ENCODE data around the gene GRIK5.

Gene GRIK5

DNA sequence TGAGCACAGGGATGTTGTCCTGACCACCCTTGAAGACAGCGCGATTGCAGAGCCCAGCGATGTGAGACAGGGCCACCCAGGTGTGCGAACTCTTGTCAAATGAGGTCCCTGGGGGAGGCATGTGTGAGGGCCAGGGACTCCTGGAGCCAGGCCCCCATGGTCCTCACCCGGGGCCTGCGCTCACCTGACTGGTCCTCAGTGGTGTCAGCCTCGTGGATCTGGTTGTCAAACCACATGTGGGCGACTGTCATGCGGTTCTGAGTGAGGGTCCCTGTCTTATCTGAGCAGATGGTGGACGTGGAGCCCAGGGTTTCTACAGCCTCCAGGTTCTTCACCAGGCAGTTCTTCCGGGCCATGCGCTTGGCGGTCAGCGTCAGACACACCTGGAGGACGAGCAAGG is 88.3 kb downstream of the GRIK5 start:
- DNase-seq, result no peak

DNA sequence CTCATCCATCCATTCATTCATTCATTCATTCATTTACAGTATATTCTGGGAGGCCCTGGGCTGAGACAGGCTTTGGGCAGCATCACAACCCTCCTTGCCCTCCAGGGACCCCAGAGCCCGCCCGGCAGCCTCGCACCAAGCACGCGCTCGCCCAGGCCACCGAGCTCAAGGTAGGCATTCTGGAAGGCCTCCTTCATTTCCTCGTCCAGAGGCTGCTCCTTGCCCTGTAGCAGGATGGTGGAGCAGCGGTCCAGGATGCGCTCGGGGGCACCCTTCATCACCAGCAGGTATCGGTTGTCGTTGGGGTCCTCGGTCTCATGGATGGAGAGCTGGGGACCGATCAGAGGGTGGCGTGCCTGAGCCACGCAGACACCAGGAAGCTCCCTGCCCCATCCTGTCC is 91.5 kb downstream of the GRIK5 start:
- no peak for DNase-seq

DNA sequence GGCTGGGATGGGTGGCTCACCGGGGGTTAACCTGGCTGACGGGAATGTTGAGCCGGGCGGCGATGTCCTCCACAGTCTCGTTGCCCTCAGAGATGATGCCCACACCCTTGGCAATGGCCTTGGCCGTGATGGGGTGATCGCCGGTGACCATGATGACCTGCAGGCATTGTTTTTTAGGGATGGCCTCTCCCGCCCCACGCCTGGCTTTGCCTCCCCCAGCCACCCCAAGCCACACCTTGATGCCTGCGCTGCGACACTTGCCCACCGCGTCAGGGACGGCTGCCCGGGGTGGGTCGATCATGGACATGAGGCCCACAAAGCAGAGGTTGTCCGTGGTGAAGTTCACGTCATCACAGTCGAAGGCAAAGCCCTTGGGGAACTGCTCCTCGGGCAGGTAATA is 92.1 kb downstream of the GRIK5 start:
- no peak for DNase-seq

DNA sequence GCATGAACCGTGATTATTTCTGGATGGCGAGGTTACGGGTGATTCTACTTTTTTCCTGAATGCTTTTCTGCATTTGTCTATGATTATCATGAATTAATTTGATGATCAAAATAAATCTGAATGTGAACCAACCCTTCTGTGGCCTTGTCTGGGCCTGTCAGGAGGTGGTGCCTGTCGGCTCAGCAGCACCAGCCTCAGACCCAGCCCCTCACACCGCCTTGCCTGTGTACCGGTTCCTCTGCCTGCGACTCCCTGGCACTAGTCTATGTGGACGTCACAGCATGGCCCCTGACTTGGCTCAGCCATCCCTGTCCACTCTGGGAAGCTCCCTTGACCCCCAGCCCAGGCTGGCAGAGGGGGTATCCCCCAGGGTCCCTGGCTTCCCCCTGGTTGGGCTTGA is 95.4 kb downstream of the GRIK5 start:
- DNase-seq, result no peak

DNA sequence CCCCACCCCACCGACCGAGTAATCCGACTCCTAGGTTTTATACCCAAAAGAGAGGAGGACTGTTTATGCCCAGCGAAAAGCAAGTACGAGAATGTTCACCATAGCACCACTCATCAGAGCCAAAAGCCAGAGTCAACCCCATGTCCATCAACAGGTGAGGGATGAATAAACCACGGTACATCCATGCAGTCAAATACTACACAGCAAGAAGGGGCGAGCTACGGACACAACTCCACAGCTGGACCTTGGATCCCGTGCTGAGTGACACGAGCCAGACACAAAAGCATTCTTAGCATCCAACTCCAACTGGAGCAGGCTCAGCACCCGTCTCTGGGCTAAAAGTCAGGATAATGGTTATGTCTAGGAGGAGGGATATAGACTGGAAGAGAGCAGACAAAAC is 98.6 kb downstream of the GRIK5 start:
- DNase-seq, result no peak

DNA sequence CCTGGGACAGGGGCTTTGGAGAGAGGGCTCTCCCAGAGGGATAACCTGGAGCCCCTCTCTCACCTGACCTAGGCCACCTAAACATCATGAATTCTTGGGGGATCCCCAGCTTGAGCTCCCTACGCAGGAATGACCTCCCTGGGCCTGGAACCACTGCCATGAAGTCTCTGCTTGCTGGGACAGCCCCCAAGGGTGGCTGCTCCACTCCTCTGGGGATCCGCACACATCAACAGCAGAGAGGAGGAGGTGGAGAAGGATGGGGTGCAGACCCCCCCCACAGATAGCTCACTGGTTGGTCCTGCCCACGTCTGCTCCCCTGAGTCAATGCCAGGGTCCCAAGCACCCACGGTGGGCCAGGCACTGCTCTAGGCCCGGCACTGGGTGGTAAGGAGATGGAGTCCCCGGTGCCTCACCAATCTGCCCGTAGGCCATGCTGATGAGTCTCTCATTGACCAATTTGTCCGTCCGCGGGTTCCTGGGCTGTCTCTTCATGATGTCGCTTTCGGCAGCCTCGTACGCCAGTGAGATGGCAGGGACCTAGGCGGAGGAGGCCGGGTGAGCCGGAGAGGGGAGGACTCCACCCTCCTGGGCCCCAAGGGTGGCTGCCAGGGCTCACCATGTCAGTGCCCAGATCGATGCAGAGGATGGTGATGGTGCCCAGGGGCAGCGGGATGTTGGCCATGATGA is 100.1 kb downstream of the GRIK5 start:
- no peak for DNase-seq

DNA sequence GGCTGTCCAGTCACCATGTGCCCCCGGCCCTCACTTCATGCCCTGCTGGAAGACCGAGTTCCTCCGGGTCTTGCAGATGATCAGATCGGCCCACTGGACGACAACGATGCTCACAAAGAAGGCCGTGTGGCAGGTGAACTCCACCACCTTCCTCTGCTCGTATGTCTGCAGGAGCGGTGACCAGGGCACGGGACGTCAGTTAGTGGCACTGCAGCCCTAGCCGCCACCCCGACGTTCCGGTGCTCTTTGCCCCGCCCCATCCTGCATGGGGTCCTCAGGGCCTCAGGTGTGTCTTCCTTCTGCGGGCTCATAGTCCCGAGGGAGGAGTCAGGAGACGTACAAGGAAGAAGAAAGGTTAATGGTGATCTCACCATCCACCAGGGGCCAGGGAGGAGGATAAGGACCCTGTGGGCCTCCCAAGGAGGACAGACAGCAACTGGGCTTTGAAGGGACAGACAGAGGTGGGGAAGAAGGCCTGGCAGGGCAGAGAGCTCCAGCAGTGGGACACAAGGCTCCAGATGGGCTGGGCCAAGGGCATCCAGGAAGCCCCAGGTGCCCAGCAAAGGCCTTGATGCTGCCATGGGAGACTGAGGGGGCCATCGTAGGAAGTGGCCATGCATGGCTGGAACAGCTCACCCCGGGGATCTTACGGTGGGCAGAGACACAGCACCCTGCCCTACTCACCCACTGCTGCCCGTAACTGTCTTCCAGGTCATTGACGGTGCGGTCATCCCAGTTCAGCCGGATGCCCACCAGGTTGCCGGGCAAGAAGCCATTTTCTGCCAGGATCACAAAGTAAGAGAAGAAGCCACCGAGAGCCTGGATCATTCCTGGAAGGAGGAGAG is 101.0 kb downstream of the GRIK5 start:
- DNase-seq, result no peak

DNA sequence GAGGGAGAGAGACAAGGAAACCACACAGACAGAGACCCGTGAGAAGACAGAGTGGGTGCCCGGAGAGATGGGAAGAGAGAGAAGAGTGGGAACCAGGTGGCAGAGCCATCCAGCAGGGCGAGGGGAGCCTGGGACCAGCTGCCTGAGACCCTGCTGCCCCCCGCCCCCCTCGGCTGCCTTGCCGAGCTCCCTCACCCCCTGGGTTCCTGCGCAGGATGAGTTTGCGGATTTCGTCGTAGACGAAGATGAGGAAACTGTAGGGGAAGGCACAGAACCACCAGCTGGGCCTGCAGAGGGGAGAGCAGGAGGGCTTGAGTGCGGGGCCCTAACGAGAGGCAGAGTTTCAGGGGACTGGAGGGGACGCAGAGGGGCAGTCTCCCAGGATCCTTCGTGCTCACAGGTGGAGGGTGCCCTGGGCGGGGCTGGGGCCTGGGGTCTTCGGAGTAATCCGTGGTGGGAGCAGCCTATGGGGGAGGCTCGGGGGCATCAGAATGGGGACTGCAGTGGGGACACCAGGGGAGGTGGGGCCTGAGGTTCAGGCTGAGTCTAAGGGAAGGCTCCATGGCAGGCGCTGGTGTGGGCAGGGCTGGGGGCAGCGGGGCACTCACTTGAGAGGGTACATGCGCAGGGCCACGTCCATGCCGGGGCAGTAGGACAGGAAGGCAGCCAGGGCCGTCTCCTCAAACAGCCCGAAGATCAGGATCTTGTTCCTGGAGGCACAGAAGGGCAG is 102.8 kb downstream of the GRIK5 start:
- DNase-seq, result no peak

DNA sequence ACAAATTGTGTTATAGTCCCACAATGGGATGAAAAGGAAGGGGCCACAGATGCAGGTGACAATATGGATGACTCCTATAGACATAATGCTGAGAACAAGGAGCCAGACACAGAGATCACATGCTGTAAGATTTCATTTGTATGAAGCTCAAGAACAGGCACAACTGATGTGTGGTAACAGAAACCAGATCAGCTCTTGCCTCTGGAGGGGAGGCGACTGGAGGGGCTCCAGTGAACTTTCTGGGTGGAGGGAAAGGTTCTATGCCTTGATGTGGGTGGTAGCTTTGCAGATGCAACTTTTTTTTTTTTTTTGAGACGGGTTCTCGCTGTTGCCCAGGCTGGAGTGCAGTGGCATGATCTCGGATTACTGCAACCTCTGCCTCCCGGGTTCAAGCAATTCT is 104.9 kb downstream of the GRIK5 start:
- no peak for DNase-seq

DNA sequence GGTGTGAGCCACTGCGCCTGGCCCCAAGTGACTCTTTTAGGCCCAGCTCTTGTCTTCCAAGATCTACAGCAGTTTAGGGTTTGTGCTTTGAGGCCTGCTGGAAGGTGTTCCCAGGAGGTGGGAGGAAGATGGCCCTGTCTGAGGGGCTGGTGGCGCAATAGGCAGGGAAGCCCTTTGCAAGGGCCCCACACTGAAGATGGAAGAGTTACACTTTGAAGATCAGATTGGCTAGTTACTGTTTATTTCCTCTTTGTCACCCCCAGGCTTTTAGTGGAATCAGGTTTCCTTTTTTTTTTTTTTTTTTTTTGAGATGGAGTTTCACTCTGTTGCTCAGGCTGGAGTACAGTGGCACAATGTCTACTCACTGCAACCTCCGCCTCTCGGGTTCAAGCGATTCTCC is 109.0 kb downstream of the GRIK5 start:
- no peak for DNase-seq

DNA sequence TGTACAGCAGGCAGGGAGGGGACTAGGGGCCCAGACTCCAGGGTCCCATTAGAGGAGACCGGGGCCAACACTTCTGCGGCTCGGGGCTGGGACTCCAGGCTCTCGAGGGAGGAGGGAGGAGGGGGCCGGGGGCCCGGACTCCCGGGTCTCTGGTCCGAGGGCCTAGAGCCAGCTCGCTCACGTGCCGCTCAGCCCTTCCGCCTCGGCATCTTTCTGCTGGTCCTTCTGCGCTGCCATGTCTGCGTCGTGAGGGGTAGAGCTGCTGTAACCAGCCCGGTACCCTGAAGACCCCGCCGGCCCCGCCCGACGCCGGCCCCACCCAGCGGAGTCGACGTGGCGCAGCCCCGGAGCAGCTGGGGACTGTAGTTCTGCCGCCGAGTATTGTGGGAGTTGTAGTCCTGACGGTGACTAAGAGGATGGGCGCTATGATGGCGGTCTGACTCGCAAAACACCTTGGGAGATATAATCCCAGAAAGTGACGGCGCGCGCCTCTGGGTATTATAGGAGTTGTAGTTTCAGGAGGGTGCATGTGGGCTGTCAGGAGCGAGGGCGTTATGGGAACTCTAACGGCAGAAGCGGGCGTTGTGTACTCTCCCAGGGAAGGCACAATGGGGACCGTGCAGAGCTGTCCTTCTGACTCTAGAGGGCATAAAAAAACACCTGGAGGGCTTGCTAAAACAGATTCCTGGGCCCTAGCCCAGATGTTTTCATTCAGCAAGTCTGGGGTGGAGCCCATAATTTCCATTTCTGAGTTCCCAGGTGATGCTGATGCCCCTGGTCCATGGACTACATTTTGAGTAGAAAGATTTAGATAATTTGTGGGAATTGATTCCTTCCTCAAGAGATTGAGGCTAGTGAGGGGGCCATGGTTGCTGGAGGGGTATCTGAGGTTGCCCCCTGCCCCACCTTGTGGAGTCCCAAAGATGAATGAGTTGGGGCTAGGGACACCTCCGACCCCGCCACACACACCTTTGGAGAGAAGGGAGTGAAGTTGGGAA is 110.7 kb downstream of the GRIK5 start, which contains the start of gene RABAC1:
Gene RABAC1, minus strand, starts transcription at position 266 of the 998 bp plus-strand sequence. Its CDS starts 29 bp downstream, at position 237.
- peak; percentile 89 for DNase-seq

DNA sequence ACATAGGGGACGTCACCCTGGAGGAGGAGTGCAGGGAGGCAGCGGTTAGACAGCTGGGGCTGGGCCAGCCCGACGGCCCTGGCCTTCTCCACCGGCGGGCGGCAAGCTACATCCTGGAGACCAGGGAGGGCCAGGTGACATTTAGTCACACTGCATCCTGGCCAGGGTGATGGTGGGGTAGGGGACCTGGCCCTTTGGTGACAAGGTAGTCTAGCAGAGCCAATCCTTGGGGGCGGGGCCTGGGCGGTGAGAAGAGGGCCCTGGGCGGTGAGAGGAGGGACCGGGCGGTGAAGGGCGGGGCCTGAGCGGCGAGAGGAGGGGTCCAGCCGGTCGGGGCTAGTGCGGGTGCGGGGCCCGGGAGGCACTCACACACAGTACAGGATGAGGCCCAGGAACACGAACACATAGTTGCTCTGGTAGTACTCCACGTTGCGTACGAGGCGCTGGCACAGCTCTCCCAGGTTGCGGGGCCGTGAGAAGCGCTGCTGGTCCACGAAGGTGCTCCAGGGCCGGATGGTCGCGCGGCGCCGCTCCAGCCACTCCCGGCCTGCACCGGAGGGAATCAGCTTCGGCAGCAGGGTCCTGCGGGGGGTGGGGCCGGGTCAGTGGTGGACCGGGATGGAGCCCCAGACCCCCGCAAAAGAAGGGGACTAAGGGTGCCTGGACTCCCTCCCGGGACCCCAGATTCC is 111.5 kb downstream of the GRIK5 start:
- DNase-seq, result peak; percentile 75

DNA sequence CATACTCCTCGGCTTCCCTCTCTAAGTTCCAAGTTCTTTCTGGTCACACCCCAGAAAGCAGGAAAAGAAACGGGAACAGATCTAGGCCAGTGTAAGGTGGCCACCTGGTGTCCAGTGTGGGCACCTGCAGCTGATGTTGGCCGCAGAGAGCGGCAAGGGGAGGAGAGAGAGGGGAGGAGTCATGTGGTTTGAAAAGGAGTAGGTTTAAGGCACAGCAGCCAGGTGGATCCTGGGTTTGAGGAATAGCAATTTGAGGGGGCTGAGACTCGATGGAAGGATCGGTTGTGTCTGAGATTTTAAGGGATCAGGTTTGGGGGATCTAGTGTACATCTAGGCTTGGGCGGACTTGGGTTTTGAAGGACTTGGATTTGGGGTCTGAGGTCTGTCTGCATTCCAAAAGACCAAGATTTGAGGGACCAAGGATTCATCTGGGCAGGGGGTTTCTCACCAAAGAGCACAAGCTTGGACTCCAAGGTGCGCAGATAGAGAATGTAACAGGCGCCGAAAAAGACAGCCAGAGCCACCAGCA is 112.1 kb downstream of the GRIK5 start:
- DNase-seq, result no peak

DNA sequence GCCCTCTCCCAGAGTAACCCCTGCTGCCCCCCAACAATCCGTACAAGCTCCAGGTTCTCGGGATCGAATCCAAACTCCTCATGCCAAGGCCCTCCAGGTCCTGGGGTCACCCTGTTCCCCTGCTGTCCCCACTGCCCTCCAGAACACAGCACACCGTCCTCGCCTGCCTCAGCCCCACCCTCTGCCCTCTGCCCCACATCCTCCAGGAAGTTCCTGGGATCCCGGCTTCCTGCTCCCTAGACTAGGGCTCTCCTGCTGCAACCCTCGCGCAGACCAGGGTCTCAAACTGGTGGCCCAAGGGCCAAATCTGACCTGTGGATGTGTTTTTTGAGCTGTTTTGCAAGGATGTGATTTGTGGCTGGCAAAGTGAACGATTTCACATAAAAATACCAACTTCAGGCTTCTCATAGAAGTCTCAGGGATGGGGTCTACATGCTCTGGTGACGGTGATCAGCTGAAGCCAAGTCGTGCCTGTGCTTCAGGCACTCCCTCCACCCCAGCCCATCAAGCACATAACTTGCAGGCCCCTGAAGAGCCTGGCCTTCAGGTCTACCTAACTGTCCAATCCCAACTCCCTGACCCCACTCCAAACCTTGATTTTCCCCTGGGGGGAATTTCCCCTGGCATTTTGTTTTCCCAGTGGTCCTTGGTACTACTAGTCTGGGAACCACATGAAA is 112.7 kb downstream of the GRIK5 start:
- no peak for DNase-seq

DNA sequence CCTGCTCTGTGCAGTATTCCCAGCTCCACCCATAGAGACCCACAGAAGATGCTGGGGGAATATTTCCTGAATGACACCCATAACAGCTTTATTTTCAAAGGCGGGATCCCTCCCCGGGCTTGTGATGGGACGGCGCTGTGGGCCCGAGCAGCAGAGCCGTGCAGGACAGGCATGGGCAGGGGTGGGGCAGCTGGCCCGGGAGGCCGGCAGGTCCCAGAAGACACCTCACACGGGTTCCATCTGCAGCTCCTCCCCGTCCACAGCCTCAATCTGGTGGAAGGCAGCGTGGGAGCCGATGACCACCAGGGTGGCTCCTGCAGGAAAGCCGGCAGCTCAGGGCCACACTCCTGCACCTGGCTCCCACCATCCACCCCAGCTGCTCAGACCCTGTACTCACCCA is 113.4 kb downstream of the GRIK5 start:
- DNase-seq, result no peak

DNA sequence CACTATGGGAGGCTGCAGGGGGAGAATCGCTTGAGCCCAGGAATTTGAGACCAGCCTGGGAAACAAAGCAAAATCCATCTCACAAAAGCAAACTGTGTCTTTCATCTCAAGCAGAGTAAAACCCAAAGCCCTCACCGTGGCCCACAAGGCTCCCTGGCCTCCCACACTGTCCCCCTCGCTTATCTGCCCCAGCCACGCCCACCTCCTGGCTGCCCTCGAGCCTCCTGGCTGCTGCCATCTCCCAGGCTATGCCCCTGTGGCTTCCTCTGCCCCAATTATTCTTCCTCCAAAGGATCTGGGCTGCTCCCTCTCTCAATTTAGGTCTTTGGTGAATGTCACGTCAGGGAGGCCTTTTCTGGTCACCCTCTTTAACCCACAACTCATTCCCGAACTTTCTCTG is 114.5 kb downstream of the GRIK5 start:
- DNase-seq, result no peak

DNA sequence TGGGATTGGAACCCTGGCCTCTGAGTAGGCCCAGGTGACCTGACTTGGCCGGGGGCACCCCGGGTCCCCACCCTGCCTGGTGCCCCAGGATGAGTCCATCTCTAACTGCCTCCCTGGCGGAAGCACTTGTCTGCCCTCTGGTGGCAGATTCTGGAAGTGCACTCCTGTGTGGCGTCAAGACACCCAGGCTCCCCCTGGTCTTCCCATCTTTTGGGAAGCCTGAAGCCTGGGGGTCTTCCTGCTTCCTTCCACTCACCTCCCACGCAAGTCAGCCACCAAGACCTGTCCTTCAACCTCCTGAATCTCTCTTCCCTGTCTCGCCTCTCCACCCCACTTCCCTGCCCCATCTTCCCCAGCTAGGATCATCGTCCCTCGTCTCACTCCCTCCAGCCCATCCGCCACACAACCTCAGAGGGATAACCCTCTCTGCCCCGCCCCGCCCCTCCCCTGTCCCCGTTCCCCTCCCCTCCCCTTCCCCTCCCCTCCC is 118.3 kb downstream of the GRIK5 start:
- DNase-seq, result peak; percentile 88

Measured in effector CD4-positive, alpha-beta T cell (primary cell).